K562 (cell line): ENCODE measurements around the gene KLHL22. TPM values are rescaled to one million over a fixed set of nuclear protein-coding genes. Genes with fewer than 3 reads are reported as not detected.

Experiments used
- AFF1 ChIP-seq, 2 experiments: fragments of 450-650 bp; IDR thresholded peaks; 2 replicates each; pipeline ENCODE4 v1.6.1; 2018; ENCODE audit warnings: mild to moderate bottlenecking in 2 of 2, low read depth in 1 of 2; ENCODE audit not compliant: partially characterized antibody in 2 of 2
- CREM ChIP-seq: IDR thresholded peaks from 2 replicates; pipeline ENCODE4 v1.6.1; 2014; ENCODE audit warnings: antibody characterized with exemption, low read depth
- ETS2 ChIP-seq: IDR thresholded peaks from 2 replicates; pipeline ENCODE4 v1.6.1; 2016; ENCODE audit warnings: borderline replicate concordance, missing genetic modification characterization, mild to moderate bottlenecking, moderate library complexity, missing compliant biosample characterization; ENCODE audit not compliant: poor library complexity, severe bottlenecking
- FOS ChIP-seq: IDR thresholded peaks from 3 replicates; pipeline ENCODE4 v1.6.1; 2011; ENCODE audit not compliant: insufficient read length; ENCODE audit errors: extremely low read depth
- FOSL1 ChIP-seq: fragments of 200-800 bp; sonication (Bioruptor generic); conservative IDR thresholded peaks from 2 replicates; pipeline ENCODE4 v1.6.1; 2016; ENCODE audit warnings: missing genetic modification characterization, missing compliant biosample characterization
- FOXA1 ChIP-seq: fragments of 450-650 bp; IDR thresholded peaks from 2 replicates; pipeline ENCODE4 v1.6.1; 2016; ENCODE audit warnings: mild to moderate bottlenecking, borderline replicate concordance
- HDAC8 ChIP-seq: fragments of 450-650 bp; IDR thresholded peaks from 2 replicates; pipeline ENCODE4 v1.6.1; 2016; ENCODE audit warnings: mild to moderate bottlenecking, missing genetic modification characterization, moderate library complexity, missing compliant biosample characterization
- HEY1 ChIP-seq: fragments of 250-450 bp; sonication (Bioruptor Pico); IDR thresholded peaks from 2 replicates; pipeline ENCODE4 v1.5.0; 2020; ENCODE audit warnings: mild to moderate bottlenecking, moderate library complexity, borderline replicate concordance
- HLTF ChIP-seq: fragments of 450-650 bp; IDR thresholded peaks from 2 replicates; pipeline ENCODE4 v1.6.1; 2016
- IRF9 ChIP-seq: fragments of 450-650 bp; IDR thresholded peaks from 2 replicates; pipeline ENCODE4 v1.6.1; 2016; ENCODE audit warnings: missing biosample characterization, missing genetic modification characterization
- KDM1A ChIP-seq, 2 experiments: fragments of 450-650 bp; IDR thresholded peaks; 2 replicates each; pipeline ENCODE4 v1.6.1; 2016; ENCODE audit warnings: mild to moderate bottlenecking in 2 of 2
- NEUROD1 ChIP-seq: fragments of 150-350 bp; IDR thresholded peaks from 2 replicates; pipeline ENCODE4 v1.6.1; 2014; ENCODE audit warnings: borderline replicate concordance, low read length, low read depth; ENCODE audit not compliant: partially characterized antibody
- SNIP1 ChIP-seq: fragments of 450-650 bp; IDR thresholded peaks from 2 replicates; pipeline ENCODE4 v1.7.1; 2017; ENCODE audit warnings: low read depth, mild to moderate bottlenecking
- TEAD4 ChIP-seq, 2 experiments: sonication (generic) in 1 of 2; formaldehyde crosslinking in 1 of 2; IDR thresholded peaks; 2 replicates each; pipeline versions ENCODE4 v1.6.1 to v1.8.0; 2012 to 2022; ENCODE audit warnings: borderline replicate concordance in 1 of 2, inconsistent platforms in 1 of 2, low read length in 1 of 2, mild to moderate bottlenecking in 1 of 2, missing genetic modification reagents in 1 of 2
- YY1 ChIP-seq, 3 experiments: IDR thresholded peaks; 2 replicates each; pipeline ENCODE4 v1.6.1; 2011; ENCODE audit warnings: low read length in 2 of 3, mild to moderate bottlenecking in 2 of 3, moderate library complexity in 2 of 3, borderline replicate concordance in 1 of 3, control low read depth in 1 of 3, low read depth in 1 of 3; ENCODE audit not compliant: insufficient read depth in 3 of 3, insufficient replicate concordance in 2 of 3, control insufficient read depth in 1 of 3, insufficient read length in 1 of 3; ENCODE audit errors: extremely low read depth in 1 of 3
- ZC3H11A ChIP-seq: IDR thresholded peaks from 2 replicates; pipeline ENCODE4 v1.6.1; 2012; ENCODE audit warnings: low read depth, low read length, improper control_type of control experiment
- ZNF282 ChIP-seq: sonication (generic); formaldehyde crosslinking; IDR thresholded peaks from 2 replicates; pipeline ENCODE4 v1.8.1; 2023; ENCODE audit warnings: missing genetic modification reagents
- ZNF324 ChIP-seq: fragments of 250-450 bp; sonication (Bioruptor Pico); IDR thresholded peaks from 2 replicates; pipeline ENCODE4 v1.4.0; 2020; ENCODE audit warnings: mild to moderate bottlenecking
- ZNF436 ChIP-seq: fragments of 250-450, 450-650 bp; sonication (Bioruptor Pico); formaldehyde crosslinking; IDR thresholded peaks from 2 replicates; pipeline ENCODE4 v1.7.0; 2020; ENCODE audit warnings: mild to moderate bottlenecking
- ZNF561 ChIP-seq: fragments of 450-650 bp; formaldehyde crosslinking; conservative IDR thresholded peaks from 2 replicates; pipeline ENCODE4 v1.4.0; 2020; ENCODE audit warnings: mild to moderate bottlenecking, moderate library complexity
- ZNF583 ChIP-seq: fragments of 250-450 bp; sonication (Bioruptor Pico); IDR thresholded peaks from 2 replicates; pipeline ENCODE4 v1.4.0; 2020
- ZNF586 ChIP-seq: fragments of 450-650 bp; formaldehyde crosslinking; conservative IDR thresholded peaks from 2 replicates; pipeline ENCODE4 v1.4.0; 2020; ENCODE audit warnings: mild to moderate bottlenecking, moderate library complexity
- polyA plus RNA-seq, 8 experiments: library from polyadenylated mRNA; depleted of rRNA in 4 of 8; stranded (reverse) in 5 of 8; unstranded in 3 of 8; fragments of >200 nt; fragmentation: Nextera tagmentation in 2 of 8; fragmentation: Illumina TruSeq in 1 of 8; extraction: Ambion mirVana in 2 of 8; extraction: Trizol in 1 of 8; gene quantifications; 2 replicates each; pipeline versions ENCODE4 v1.2.1 to v1.2.3, GENCODE V29; 2011 to 2014; ENCODE audit warnings: inconsistent platforms in 1 of 8, missing spikeins in 1 of 8
- total RNA-seq, 7 experiments: library from RNA; depleted of rRNA in 6 of 7; stranded (reverse); fragments of >200 nt in 6 of 7; fragmentation: Illumina TruSeq in 2 of 7; extraction: Trizol in 2 of 7; gene quantifications; 2 replicates each; pipeline versions ENCODE4 v1.2.1 to v1.2.3, GENCODE V29; 2011 to 2021; ENCODE audit warnings: low replicate concordance in 1 of 7

KLHL22 gene
- total and polyA plus RNA-seq, 9 of the 15 experiments (the other 6 are each of a cell fraction or from before 2014, with no cell fraction given), result 1.3 to 25.6 (median 15.2) TPM

GRCh38 chr22:20523086-20523983 lies 27.7 kb upstream of the KLHL22 start (continued):
- TF ChIP-seq IRF9 (tag), result peak; percentile 33; the same call in 1 of the 2 replicates
- peak; percentile 89; the same call in 1 of the 2 replicates for TF ChIP-seq HDAC8 (tag)
- no peak for TF ChIP-seq YY1 (IDR thresholded peaks at IDR 0.05; ENCODE audit: borderline replicate concordance in 1 of 3, control insufficient read depth in 1 of 3, extremely low read depth in 1 of 3, insufficient read depth in 3 of 3, insufficient read length in 1 of 3, insufficient replicate concordance in 2 of 3, low read depth in 1 of 3, low read length in 2 of 3)
- no peak for TF ChIP-seq AFF1 (IDR thresholded peaks at IDR 0.05; ENCODE audit: low read depth in 1 of 2, partially characterized antibody in 2 of 2)
- TF ChIP-seq ZNF282, result no peak
- TF ChIP-seq ZNF583, result peak; percentile 58
- TF ChIP-seq HLTF, result no peak
- TF ChIP-seq ETS2 (tag), result no peak
- peak; percentile 81 for TF ChIP-seq FOSL1 (tag)
- TF ChIP-seq ZNF561 (CRISPR knock-in tag), result no peak
- no peak for TF ChIP-seq ZC3H11A
- no peak for TF ChIP-seq SNIP1
- TF ChIP-seq ZNF324 (CRISPR knock-in tag), result peak; percentile 38; the same call in 1 of the 2 replicates
- peak; percentile 88; the same call in 1 of the 2 replicates for TF ChIP-seq HEY1 (CRISPR knock-in tag)
- TF ChIP-seq TEAD4 (IDR thresholded peaks at IDR 0.05; ENCODE audit: low read length), result peak; percentile 73
- TF ChIP-seq TEAD4 (CRISPR knock-in tag; IDR thresholded peaks at IDR 0.05; ENCODE audit: borderline replicate concordance), result no peak
- TF ChIP-seq FOXA1, result no peak
- TF ChIP-seq ZNF586 (CRISPR knock-in tag), result no peak
- no peak for TF ChIP-seq FOS
- peak; percentile 43 for TF ChIP-seq NEUROD1
- no peak for TF ChIP-seq KDM1A (IDR thresholded peaks at IDR 0.05)
- TF ChIP-seq ZNF436 (CRISPR knock-in tag), result no peak
- TF ChIP-seq CREM, result no peak
